Endometrial microvascular endothelial cells (primary cell): Measurements from ENCODE around the gene SLIT1. TPM values are rescaled to one million over a fixed set of nuclear protein-coding genes. Genes with fewer than 3 reads are reported as not detected.

Source experiments
- in situ Hi-C: cut with HindIII; loops from 2 replicates; pipeline ENCODE4 v1.10.0; 2017; ENCODE audit warnings: low sequenced_read_pairs, low pct_unique_long_range_greater_than_20kb; ENCODE audit errors: inconsistent ontology term
- total RNA-seq: library from RNA; depleted of rRNA; stranded (reverse); fragments of >200 nt; gene quantifications from one replicate; pipeline ENCODE4 v1.2.3, GENCODE V29; 2015; ENCODE audit errors: inconsistent ontology term

Gene SLIT1
- total RNA-seq, 1 donor from 2014 or later, result not detected

GRCh38 chr10:97060441-97061084 lies 125.2 kb downstream of the SLIT1 start:
- in situ Hi-C loops, result no loop called here

DNA sequence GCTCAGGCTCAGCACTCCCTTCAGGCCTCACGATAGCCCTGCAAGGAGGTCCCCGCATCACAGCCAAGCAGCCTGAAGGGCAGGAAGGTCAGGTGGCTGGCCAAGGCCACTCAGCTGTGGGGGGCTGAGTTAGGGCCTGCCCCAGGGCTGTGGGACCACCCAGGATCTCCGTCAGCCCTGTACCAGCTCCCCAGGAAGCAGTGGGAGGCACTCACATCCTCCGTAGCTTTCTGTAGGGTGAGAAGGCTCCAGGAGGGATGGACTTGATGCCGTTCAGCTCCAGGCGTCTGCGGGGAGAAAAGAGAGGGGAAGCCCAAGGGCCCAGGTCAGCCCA lies 125.9 kb downstream of the SLIT1 start:
- in situ Hi-C loops, result no loop called here

DNA sequence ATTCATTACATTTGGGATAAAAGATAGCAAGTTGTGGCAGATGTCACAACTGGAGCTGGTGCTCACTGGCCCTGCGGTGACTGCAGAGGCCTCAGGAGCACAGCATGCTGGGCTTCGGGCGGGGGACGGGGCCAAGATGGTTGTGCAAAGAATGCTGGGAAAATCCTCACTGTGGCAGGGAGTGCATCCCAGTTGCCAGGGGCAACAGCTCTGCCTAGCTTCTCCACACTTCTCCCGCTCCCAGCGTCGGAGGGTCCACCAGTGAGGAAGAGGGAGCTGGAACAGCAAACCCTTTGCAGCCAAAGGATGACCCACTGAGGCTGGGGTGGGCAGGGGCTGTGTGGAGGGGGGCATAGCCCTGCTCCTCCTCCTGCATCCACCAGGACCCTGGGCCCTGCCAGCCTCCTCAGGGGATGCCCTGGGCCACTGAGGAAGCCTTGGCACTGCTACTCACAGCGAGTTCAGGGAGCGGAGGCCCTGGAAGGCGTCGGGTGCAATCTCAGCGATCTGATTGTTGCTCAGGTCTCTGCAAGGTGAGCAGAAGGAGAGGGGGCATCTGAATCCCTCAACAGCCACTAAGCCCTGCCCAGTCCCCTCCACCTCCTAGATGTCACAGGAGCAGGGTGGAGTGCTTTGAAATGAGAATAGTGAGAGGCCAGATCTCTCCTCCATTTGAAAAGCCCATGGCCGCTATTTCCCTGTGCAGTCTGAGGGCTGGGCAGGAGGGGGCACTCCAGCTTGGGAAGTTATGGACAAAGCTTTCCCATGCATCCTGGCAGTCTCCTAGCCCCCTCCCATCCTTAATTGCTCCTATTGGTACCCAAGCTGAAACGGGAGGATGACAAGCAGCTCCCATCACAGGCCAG lies 126.5 kb downstream of the SLIT1 start:
- in situ Hi-C loops, result no loop called here

DNA sequence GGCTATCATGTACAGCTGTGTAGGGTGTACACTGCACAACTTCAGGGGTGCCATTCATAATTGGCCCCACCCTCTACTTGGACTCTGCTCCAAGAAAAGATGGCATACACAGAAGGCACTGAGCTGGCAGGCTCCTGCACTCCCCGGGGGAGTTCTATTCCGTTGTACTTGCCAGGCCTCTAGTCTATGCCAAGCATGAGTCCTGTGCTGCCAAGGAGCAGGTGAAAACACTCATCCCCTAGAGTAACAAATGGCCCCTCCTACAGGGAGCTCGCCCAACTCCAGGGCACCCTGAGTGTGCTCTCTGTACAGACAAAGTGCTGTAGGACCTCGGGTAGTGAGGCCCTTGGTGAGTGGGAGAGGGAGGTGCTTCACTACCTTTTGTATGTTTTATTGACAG lies 127.2 kb downstream of the SLIT1 start:
- in situ Hi-C loops, result no loop called here

- in situ Hi-C loops, result no loop called here
Measured at GRCh38 chr10:97057491-97058235, 128.1 kb downstream of the SLIT1 start.

DNA sequence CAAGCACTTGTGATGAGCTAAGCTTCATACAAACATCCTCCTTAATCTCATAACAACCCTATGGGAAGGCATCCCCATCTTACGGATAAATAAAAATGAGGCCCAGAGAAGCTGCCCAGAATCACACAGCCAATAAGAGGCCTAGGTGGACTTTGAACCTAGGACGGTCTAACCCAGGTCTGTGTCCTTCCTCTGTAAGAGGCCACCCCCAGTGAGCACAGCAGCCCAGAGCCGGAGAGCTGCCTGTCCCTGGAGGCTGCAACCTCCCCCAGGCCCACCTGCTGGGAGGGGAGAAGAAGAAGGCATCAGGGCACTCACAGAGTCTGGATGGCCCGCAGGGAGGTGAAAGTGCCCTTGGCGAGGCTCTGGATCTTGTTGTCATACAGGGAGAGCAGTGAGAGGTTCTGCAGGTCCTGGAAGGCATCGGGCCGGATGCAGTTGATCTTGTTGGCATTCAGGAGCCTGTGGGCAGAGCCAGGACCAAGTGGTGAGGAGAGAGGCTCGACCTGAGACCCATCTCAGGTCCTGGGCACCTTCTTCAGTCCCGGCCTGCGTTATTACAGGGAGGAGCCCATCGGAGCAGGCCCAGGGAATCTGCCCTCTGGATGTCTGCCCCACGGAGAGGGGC lies 129.6 kb downstream of the SLIT1 start:
- in situ Hi-C loops, result no loop called here

- in situ Hi-C loops, result no loop called here
Measured at GRCh38 chr10:97053276-97053675, 132.5 kb downstream of the SLIT1 start.

GRCh38 chr10:97050956-97051496 lies 134.7 kb downstream of the SLIT1 start:
- in situ Hi-C loops, result no loop called here

- in situ Hi-C loops, result no loop called here
Measured at GRCh38 chr10:97050205-97050745, 135.5 kb downstream of the SLIT1 start.

DNA sequence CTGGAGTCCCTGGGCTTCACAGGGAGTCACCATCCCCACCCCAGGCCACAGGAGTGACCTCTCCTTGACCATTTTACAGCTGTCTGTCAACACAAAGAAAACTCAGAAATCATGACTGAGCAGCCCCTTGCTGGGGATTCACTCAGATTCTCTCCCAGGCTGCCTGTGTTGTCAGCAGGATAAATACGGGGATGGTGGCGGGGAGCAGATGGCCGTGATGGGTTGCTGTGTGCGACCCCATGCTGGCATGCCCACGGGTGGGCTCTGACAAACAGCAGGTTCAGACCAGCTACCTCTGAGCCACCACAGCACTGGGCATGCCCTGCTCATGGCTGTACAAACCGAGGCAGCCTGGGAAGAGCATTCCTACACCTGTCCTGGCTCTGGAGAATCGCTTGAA lies 136.1 kb downstream of the SLIT1 start:
- in situ Hi-C loops, result no loop called here

DNA sequence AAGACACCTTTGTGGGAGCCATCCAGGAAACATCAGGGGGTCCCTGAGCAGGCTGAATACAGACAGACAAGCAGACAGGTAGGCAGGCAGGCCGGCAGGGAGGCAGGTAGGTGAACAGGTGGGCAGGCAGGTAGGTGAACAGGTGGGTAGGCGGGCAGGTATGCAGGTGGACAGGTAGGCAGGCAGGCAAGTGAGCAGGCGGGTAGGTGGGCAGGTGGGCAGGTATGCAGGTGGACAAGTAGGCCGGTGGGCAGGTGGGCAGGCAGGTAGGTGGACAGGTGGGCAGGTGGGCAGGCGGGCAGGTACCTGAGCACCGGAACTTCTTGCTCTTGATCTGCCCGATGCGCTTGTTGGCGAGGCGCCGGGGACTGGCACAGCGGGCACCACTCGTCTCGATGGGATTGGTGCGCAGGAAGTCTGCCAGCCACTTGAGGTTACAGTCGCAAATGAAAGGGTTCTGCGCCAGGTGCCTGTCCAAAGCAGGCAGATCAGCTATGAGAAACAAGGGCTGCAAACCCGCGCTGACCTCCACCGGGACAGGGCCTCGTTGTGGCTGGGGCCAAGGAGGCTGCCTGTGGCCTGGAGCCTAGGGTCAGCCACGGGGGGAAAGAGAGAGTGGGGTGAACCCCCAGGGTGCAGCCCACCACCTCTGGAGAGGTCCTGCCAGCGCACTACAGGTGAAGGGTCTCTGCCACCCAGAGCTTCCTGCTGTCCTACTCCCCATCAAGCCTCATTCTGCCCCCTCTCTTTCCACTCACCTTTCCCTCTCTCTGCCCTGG lies 136.9 kb downstream of the SLIT1 start:
- in situ Hi-C loops, result no loop called here

DNA sequence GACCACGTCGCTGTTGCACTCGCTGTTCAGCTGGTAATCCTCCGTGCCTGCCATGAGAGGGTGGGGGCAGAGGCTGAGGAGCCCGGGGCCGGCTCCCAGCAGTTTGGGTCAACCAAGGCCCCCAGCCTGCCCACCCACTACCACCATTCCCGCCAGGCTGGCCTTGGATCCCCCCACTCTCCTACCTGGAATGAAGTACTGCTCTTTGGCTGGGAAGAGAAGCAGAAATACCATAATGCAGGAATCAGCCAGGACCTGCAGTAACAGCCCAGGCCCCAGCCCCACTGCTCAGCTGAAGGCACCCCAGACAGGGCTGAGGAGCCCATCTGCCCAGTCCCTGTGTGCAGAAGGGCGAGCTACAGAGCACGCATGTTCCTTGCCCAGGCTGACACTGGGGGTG lies 138.0 kb downstream of the SLIT1 start:
- in situ Hi-C loops, result no loop called here

GRCh38 chr10:97047083-97047736 lies 138.5 kb downstream of the SLIT1 start:
- in situ Hi-C loops, result no loop called here

DNA sequence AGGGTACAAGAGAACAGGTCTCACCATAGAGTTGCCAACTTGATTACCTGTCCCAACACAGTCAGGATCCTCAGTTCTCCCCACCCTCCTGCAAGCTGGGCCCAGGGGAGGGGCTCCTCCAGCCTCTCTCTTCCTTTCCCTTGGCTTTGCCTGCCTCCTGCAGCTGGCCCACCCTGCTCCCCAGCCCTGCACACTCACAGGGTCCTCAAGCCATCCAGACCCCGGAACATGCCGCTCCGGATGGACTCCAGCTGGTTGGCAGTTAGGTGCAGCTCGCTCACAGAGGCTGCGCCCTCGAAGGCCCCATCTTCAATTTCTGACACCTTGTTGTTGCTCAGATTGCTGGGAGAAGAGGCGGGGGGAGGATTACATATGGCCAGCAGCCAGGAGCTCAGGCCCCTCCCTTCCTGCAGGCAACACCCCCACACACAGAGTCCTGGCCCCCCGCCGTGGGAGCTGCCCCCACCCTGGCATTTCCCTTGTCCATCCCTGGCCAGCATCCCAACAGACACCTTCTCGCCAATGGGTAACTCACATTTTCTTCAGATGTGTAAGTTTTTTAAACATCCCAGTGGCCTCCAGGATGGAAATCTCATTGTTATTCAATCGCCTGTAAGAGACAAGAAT lies 139.2 kb downstream of the SLIT1 start:
- in situ Hi-C loops, result no loop called here

- in situ Hi-C loops, result no loop called here
Measured at GRCh38 chr10:97043563-97043855, 142.2 kb downstream of the SLIT1 start.

DNA sequence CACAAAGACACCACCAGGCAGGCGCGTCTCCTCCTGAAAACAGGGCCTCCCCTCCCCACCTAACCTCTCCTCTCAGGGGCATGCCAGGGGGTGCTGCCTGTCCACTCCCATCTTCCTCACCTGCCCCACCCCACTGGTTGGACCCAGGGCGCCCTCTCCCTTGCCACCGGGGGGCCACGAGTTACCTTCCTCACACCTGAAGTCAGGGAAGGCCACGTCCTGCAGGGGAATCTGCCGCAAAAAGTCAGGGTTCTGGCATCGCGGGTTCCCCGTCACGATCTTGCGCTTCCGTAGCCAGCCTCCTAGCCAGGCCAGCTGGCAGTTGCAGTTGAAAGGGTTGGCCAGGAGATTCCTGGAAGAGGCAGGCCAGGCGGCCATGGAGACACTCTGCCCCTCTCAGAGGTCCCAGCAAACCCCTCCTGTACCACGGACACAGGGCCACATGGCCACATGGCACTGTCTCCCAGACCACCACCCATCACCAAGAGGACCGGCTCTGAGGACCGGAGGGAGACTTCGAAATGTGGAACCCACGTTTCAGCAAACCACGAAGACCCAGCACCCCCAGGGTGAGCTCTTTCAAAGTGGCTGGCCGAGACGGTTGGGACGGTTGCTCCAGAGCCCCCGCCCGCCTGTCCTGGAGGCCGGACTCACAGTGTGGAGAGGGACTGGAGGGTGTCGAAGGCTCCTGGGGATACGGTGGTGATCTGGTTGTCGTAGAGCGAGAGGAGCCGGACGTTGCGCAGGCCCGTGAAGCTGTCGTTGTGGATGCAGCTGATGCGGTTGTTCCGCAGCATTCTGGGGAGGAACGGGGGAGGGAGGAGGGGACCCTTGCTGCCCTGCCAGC lies 142.8 kb downstream of the SLIT1 start:
- in situ Hi-C loops, result no loop called here

DNA sequence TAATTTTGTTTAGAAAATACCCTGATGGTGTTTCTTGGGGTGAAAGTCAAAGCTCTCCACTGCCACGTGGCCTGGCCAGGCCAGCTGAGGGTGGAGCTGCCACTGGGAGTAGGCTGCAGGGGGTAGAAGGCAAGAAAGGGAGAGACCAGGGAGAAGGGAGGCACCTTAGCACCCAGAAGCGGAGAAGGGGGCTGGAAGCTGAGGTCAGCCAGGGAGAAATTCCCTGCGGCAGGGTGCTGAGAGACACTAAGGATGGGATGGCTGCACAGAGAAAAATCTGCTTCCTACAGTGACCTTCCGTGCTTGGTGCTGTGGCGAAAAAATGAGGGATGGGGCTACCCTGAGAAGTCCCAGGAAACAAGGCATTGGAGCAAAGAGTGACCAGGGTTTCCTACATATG lies 143.7 kb downstream of the SLIT1 start:
- in situ Hi-C loops, result no loop called here
